Measurements from ENCODE around the gene SETD5. TPM values are rescaled to one million over a fixed set of nuclear protein-coding genes. Genes with fewer than 3 reads are reported as not detected.

The SETD5 gene
- total and polyA plus RNA-seq, 2 donors (not counting 1 experiment from before 2014, with no cell fraction given), result 64.2 to 201 TPM

DNA sequence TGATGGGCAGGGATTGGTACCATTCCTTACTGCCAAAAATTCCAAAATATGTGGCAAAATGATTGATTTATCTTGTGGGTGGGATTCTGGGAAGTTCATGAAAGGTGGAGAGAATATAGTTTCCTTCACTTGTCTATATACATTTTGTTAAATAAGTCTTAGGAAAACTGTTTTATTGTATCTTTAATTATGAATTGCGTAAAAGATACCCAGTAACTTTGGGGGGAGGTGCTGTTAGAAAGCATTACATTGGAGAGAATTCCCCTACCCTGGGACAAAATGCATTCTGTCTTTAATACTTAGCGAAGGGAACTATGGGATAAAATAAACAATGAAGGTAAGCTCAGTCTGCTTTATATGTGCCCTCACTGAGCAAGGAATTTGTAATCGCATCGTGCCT lies 4.6 kb downstream of the SETD5 start:
- H3K4me3 Mint-ChIP-seq, result peak overlapping the region; percentile 4
- DNase-seq (no peak), ATAC-seq (ENCODE audit: low read depth) (no peak)
- Histone ChIP-seq H3K9ac (ENCODE audit: low read length) (no peak overlapping the region), H4K20me1 (ENCODE audit: control insufficient read depth, insufficient read depth, low read length, poor library complexity, severe bottlenecking) (peaks cover 49% of the 10 kb centered on the region), H3K4me2 (replicated peaks; ENCODE audit: low read depth, low read length, poor library complexity, severe bottlenecking) (no peak overlapping the region), H3K27ac (ENCODE audit: low read length in 2 of 2) (peak overlapping the region in 1 of 2 donors; percentile 2), H3K9me3 (ENCODE audit: control extremely low read depth in 1 of 3, control insufficient read depth in 2 of 3, insufficient read depth in 1 of 3, low read length in 2 of 3) (no peaks in the 10 kb centered on the region), H3K4me3 (ENCODE audit: control extremely low read depth in 1 of 5, extremely low read depth in 1 of 5, insufficient read depth in 1 of 5, low read depth in 2 of 5, low read length in 4 of 5) (no peak overlapping the region), H3K4me1 (ENCODE audit: control insufficient read depth in 2 of 2, insufficient read depth in 2 of 2, low read length in 2 of 2) (peaks cover 49 to 67% of the 10 kb centered on the region in 2 donors), H3K27me3 (replicated peaks in 1 of 4; ENCODE audit: control extremely low read depth in 1 of 4, control insufficient read depth in 3 of 4, insufficient read depth in 4 of 4, low read length in 3 of 4) (no peaks in the 10 kb centered on the region), H3K79me2 (ENCODE audit: control insufficient read depth, insufficient read depth, low read length) (peaks cover 93% of the 10 kb centered on the region), H2AFZ (ENCODE audit: insufficient read depth, low read depth, low read length, poor library complexity, severe bottlenecking) (no peak overlapping the region), H3K36me3 (replicated peaks in 1 of 2; ENCODE audit: control extremely low read depth in 1 of 2, control insufficient read depth in 1 of 2, extremely low read depth in 1 of 2, insufficient read depth in 2 of 2, low read length in 1 of 2) (peaks cover 0 to 2% of the 10 kb centered on the region in 2 experiments)
- POLR2A ChIA-PET, result no interaction called here
- peaks cover 71% of the 10 kb centered on the region for H3K4me1 Mint-ChIP-seq
- H3K27ac Mint-ChIP-seq, result no peak overlapping the region
- intact Hi-C loops (cut with micrococcal nuclease), result loop anchor here (2.0 kb wide), 1 partner anchor 21 kb away; no protein-coding TSS in a partner anchor
- H3K9me3 Mint-ChIP-seq (ENCODE audit: insufficient read depth), result no peaks in the 10 kb centered on the region
- TF ChIP-seq EZH2 (IDR thresholded peaks at IDR 0.05; ENCODE audit: borderline replicate concordance, insufficient read depth, low read depth, low read length, poor library complexity, severe bottlenecking) (no peak), CTCF (IDR thresholded peaks at IDR 0.05) (no peak)
- no CpG with 5 or more reads among the region's 4 CpGs for WGBS (ENCODE audit: insufficient coverage)
- CTCF ChIA-PET, result no interaction called here
- H3K27me3 Mint-ChIP-seq, result no peaks in the 10 kb centered on the region

DNA sequence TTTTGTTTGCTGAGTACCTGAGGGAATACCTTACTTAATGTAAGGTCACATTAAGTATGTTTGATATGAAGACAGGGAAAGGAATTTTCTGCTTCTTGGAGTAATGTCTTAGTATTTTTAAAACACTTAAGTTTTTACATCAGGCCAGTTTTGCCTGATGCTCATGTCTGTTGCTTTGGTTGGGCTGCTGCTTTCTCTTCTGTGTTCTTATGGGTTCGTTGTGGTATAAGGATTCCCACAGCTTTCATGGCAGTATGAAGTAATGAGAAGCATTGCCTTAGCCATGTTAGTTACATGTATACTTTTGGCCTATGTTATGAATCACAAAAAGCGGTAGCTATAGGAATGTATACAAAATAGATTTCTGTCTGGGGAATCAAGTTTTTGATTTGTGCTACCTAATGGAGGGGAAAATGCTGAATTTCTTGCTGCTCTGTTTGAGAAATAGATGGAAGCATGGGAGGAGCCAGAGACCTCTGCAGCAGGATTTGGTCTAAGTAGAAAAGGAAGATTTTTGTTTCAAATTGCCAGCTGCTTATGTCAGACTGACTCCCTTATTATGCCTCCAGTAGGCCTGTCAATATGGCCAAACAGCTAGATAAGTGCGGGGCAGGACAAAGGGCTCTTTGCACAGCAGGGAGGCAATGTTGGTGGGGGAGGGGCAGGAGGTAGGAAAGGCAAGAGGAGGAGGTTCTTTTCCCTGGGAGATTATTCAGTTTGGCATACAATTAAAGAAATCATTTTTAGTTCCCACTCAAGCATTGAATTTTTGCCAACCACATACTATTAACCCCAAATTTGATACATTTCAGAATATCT lies 5.2 kb downstream of the SETD5 start:
- DNase-seq, result no peak
- Histone ChIP-seq H3K27ac (ENCODE audit: low read length in 2 of 2) (peak overlapping the region in 1 of 2 donors; percentile 2), H3K36me3 (replicated peaks in 1 of 2; ENCODE audit: control extremely low read depth in 1 of 2, control insufficient read depth in 1 of 2, extremely low read depth in 1 of 2, insufficient read depth in 2 of 2, low read length in 1 of 2) (peaks cover 0 to 2% of the 10 kb centered on the region in 2 experiments), H3K4me1 (ENCODE audit: control insufficient read depth in 2 of 2, insufficient read depth in 2 of 2, low read length in 2 of 2) (peaks cover 55 to 74% of the 10 kb centered on the region in 2 donors), H3K9me3 (ENCODE audit: control extremely low read depth in 1 of 3, control insufficient read depth in 2 of 3, insufficient read depth in 1 of 3, low read length in 2 of 3) (no peaks in the 10 kb centered on the region), H3K79me2 (ENCODE audit: control insufficient read depth, insufficient read depth, low read length) (peaks cover 100% of the 10 kb centered on the region), H3K9ac (ENCODE audit: low read length) (no peak overlapping the region), H3K27me3 (replicated peaks in 1 of 4; ENCODE audit: control extremely low read depth in 1 of 4, control insufficient read depth in 3 of 4, insufficient read depth in 4 of 4, low read length in 3 of 4) (no peaks in the 10 kb centered on the region), H3K4me2 (replicated peaks; ENCODE audit: low read depth, low read length, poor library complexity, severe bottlenecking) (no peak overlapping the region), H2AFZ (ENCODE audit: insufficient read depth, low read depth, low read length, poor library complexity, severe bottlenecking) (no peak overlapping the region), H4K20me1 (ENCODE audit: control insufficient read depth, insufficient read depth, low read length, poor library complexity, severe bottlenecking) (peaks cover 56% of the 10 kb centered on the region), H3K4me3 (ENCODE audit: control extremely low read depth in 1 of 5, extremely low read depth in 1 of 5, insufficient read depth in 1 of 5, low read depth in 2 of 5, low read length in 4 of 5) (no peak overlapping the region)
- CTCF ChIA-PET, result interaction anchor here (1.3 kb wide), 1 partner anchor 49 kb away, joined by 4 read pairs; no protein-coding TSS in a partner anchor
- POLR2A ChIA-PET, result no interaction called here
- TF ChIP-seq CTCF (IDR thresholded peaks at IDR 0.05) (no peak), EZH2 (IDR thresholded peaks at IDR 0.05; ENCODE audit: borderline replicate concordance, insufficient read depth, low read depth, low read length, poor library complexity, severe bottlenecking) (no peak)
- no peak for ATAC-seq (ENCODE audit: low read depth)
- Mint-ChIP-seq H3K27ac (no peak overlapping the region), H3K9me3 (ENCODE audit: insufficient read depth) (no peaks in the 10 kb centered on the region), H3K4me1 (peaks cover 77% of the 10 kb centered on the region), H3K4me3 (no peak overlapping the region), H3K27me3 (no peaks in the 10 kb centered on the region)
- intact Hi-C loops (cut with micrococcal nuclease), result loop anchor here (2.0 kb wide), 1 partner anchor 20 kb away; no protein-coding TSS in a partner anchor
- WGBS (ENCODE audit: insufficient coverage), result 100% methylated on average over 2 of the region's 3 CpGs

Data from B cell (primary cell).